HG03103 (cell line): ENCODE results near the gene POLD2.

ENCODE experiments used
- ATAC-seq: cut with Tn5 transposase; IDR thresholded peaks from one replicate; pipeline ENCODE4 v1.9.1; 2021; ENCODE audit warnings: low read depth; ENCODE audit not compliant: unreplicated experiment

POLD2 gene

GRCh38 chr7:44103566-44103922 is 19.8 kb downstream of the POLD2 start:
- no peak for ATAC-seq

- no peak for ATAC-seq
These were observed 20.3 kb downstream of the POLD2 start for GRCh38 chr7:44102846-44103565.

GRCh38 chr7:44101966-44102845 is 21.1 kb downstream of the POLD2 start:
- no peak for ATAC-seq

- ATAC-seq: no peak
These were observed 21.9 kb downstream of the POLD2 start for GRCh38 chr7:44101303-44101965.

- no peak for ATAC-seq
These were observed 22.7 kb downstream of the POLD2 start for GRCh38 chr7:44100458-44101302.

GRCh38 chr7:44099669-44100068 is 23.7 kb downstream of the POLD2 start:
- ATAC-seq: no peak

GRCh38 chr7:44098092-44099068 is 25.0 kb downstream of the POLD2 start:
- ATAC-seq: no peak

- ATAC-seq: peak; percentile 58
These were observed 26.1 kb downstream of the POLD2 start for GRCh38 chr7:44097064-44097932.

- no peak for ATAC-seq
These were observed 26.9 kb downstream of the POLD2 start for GRCh38 chr7:44096326-44096881.

- ATAC-seq: no peak
These were observed 27.6 kb downstream of the POLD2 start for GRCh38 chr7:44095781-44096180.

GRCh38 chr7:44094883-44095592 is 28.3 kb downstream of the POLD2 start:
- ATAC-seq: no peak

GRCh38 chr7:44094365-44094764 is 29.0 kb downstream of the POLD2 start:
- ATAC-seq: no peak

- no peak for ATAC-seq
These were observed 30.2 kb downstream of the POLD2 start for GRCh38 chr7:44093102-44093641.

- no peak for ATAC-seq
These were observed 35.2 kb downstream of the POLD2 start for GRCh38 chr7:44087911-44088838.

- ATAC-seq: no peak
These were observed 36.7 kb downstream of the POLD2 start for GRCh38 chr7:44086627-44087026.

- no peak for ATAC-seq
These were observed 37.8 kb downstream of the POLD2 start for GRCh38 chr7:44085546-44085945.
